A549 treated with DMSO at 1 μM for 4 hours (cell line): ENCODE measurements around the gene IRF2BP1. TPM values are rescaled to one million over a fixed set of nuclear protein-coding genes. Genes with fewer than 3 reads are reported as not detected.

Source experiments
- total RNA-seq: library from RNA; stranded (reverse); fragments of 200-300 nt; extraction: Qiagen RNA extraction; gene quantifications from 5 replicates; pipeline ENCODE4 v1.2.3, GENCODE V29; 2022; ENCODE audit warnings: low read depth

IRF2BP1 gene, protein sequence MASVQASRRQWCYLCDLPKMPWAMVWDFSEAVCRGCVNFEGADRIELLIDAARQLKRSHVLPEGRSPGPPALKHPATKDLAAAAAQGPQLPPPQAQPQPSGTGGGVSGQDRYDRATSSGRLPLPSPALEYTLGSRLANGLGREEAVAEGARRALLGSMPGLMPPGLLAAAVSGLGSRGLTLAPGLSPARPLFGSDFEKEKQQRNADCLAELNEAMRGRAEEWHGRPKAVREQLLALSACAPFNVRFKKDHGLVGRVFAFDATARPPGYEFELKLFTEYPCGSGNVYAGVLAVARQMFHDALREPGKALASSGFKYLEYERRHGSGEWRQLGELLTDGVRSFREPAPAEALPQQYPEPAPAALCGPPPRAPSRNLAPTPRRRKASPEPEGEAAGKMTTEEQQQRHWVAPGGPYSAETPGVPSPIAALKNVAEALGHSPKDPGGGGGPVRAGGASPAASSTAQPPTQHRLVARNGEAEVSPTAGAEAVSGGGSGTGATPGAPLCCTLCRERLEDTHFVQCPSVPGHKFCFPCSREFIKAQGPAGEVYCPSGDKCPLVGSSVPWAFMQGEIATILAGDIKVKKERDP
- 22.0 to 39.1 TPM (median 34.5 TPM) in 5 replicates for total RNA-seq

DNA sequence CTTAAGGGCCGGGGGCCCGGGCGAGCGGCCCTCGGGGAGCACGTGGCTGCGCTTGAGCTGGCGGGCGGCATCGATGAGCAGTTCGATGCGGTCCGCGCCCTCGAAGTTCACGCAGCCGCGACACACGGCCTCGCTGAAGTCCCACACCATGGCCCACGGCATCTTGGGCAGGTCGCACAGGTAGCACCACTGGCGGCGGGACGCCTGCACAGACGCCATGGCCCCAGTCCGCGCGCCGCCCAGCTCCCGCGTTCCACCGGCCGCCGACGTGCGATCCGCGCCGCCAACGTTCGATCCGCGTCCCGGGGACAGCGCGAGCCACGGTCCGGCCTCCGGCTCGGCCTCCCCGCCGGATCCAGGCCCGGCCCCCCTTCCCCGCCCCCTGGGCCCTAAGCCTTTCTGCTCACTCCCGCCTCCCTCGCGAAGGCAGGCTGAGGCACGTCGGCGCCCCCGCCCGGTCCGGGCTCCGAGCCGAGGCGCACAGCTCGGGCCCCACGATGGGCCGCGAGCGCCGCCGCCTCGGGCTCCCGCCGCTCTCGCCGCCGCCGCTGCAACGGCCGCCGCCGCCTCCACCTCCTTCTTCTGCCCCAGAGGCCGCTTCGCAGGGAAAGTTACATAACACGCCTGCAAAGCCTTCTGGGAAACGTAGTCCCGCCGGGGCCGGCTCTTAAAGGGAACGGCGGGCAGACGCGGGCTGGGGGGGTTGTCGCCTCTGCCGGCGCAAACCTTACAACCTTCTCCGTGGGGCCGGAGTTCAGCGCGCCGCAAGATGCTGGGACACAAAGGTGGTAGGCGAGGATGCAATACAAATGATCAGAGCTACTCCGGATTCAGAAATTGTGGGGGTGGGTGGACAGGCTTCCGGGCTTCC lies at the start of gene IRF2BP1:
IRF2BP1 (minus strand) TSS at position 586 of the 871 bp plus-strand sequence; CDS start at position 219, 367 bp downstream.

DNA sequence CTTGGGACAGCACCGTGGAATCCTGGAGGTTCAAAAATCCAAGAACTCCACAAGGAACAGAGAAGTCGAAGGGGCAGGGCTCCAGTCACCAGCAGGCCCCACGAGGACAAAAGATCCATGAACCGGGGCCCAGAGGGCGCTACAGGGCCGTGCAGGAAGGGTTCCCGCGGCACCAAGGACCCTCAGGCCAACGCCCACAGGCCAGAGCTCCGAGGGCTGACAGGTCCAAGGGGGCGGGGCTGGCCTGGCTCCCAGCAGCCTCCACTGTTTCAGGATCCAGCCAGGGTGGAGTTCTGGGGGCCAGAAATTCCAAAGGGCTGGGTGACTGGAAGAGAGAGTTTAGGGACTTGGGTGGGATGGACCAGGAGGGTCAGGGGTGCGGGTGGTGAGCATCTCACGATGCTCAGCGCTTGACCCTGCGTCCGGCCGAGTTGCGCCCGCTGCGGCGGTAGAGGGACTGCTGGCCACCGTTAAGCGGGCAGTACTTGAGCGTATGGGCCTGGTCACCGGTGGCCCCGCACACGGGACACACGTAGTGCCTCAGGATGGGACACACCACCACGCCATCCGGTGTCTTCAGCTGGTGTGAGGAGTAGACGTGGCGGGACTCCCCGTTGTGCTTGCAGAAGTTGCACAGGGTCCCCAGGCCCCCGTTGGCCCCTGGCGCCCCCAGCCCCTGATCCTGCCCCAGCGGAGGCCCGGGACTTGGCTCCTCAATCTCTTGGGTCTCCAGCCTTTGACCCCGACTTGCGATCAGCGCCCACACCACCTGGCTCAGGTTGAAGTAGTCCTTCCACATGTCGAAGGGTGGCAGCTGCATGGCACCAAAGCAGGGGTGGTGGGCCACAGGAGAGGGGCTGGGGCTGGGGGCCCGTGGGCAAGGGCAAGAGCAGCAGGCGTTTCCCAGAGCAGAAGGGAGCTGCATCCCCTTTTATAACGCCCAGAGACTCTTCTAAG lies 28.2 kb upstream of the IRF2BP1 start, which contains the start of gene NANOS2:
NANOS2 (minus strand) TSS at position 905 of the 957 bp plus-strand sequence; CDS start at position 820, 85 bp downstream.

DNA sequence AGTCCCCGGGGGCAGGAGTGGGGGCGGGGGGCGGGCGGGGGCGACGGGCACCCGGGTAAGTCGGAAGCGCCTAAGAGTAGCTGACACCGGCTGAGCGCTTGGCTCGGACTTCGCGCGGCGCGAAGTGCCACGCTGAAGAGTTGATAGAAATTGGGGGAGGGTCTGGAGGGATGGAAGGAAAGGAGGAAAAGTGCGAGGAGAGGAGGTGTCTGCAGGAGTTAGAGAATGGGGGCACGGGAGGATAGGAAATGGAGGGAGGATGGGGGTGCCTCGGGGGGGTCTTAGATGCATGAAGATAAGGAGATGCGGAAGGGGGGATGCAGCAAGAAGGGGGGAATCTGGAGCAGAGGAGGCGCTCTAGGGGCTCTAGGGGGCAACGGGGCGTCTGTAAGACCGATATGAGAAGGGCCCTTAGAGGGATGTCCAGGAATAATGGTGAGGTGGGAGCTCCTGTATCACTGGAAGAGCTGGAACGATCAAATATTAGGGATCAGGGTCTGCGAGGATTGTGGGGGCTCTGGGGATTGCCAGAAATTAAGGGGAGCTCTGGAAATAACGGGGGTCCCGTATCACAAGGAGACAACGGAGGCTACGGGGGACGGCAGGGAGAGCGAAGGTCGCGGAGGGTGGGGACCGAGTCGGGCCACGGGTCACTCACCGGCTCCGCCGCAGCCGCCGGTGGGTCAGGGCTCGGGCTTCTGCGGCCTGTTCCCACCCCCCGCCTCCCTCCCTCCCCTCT lies 16.1 kb upstream of the IRF2BP1 start, which contains the start of gene MYPOP:
MYPOP (minus strand) TSS at position 702 of the 739 bp plus-strand sequence. CDS start 840 bp downstream, outside the sequence.

DNA sequence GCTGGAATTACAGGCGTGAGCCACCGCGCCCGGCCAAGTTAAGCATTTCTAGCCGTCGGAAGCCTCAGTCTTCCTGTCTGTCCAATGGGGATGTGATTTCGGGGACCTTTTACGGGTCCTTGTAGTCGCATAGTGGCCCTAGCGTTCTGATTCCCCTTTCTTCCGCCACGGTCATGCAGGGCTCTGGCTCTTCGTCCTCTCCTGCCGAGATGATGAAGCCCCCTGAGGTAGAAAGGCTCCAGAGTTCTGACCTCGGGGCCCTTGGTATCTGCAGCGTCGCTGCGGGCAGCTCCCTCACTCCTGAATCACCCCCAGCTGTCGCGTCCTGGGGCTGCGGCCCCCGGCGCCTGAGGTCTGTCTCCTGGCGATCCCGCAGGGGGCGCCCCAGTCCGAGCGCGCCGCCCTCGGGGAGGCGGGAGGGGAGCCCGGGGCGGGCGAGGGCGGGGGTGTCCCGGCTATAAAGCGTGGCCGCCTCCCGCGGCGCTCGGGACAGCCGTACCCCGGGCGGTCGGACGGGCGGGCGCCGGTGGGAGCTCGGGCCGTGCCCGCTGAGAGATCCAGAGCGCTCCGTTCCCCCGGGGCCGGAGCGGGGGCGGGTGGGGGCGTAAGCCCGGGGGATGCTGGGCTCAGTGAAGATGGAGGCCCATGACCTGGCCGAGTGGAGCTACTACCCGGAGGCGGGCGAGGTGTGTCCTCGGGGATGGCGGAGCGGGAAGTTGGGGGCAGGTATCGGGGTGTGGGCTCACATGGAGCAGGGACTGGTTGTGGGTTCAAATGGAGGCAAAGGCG lies 21.9 kb downstream of the IRF2BP1 start, which contains the start of gene FOXA3:
FOXA3 (plus strand) TSS at position 487 of the 789 bp plus-strand sequence; CDS start at position 618, 131 bp downstream.

DNA sequence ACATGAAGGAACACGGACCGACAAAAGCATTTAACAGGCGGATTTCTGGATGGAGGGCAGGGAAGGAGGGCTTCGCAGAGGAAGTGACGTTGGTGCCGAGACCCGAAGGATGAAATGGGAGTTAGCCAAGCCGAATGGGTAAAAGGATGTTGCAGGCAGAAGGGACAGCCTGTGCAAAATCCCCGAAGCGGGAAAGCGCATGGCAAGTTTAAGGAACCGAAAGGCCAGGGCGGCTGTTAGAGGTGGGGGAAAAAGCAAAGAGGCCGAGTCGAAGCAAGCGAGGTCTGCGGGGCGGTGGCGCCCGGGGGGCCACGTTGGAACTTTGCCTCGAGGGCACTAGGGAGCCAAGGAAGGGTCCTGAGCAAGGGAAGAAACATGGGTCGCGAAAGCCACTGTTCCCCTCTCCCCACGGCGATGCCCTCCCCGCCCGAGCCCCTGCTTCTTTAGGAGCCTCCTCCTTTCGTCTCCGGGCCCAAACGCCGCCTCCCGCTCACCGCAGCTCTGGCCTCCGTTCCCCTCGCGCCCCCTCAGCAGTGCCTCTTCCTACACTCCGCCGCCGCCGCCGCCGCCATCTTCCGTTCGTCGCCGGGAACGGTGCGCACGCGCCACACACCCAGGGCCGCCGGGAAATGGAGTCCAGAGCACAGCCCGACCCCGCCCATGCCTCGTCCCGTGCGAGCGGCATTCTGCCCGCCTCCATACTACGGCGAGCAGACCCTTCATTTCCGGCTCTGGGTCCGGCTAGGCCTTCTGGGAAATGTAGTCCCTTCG lies 23.2 kb downstream of the IRF2BP1 start, which contains the start of gene SYMPK:
SYMPK (minus strand) TSS at position 584 of the 771 bp plus-strand sequence. CDS start 8,652 bp downstream, outside the sequence.

Other genes starting within 250 kb of the IRF2BP1 start
- 20.5 to 26.3 TPM (median 23.3 TPM) in 5 replicates for gene EML2, start 246.7 kb downstream of the IRF2BP1 start, total RNA-seq
- 2.2 to 3.4 TPM (median 2.9 TPM) in 5 replicates for gene GIPR, start 217.9 kb downstream of the IRF2BP1 start, total RNA-seq
- gene SNRPD2, start 194.2 kb downstream of the IRF2BP1 start, total RNA-seq: 748 to 924 TPM (median 768 TPM) in 5 replicates
- 8.4 to 10.0 TPM (median 9.2 TPM) in 5 replicates for gene QPCTL, start 193.5 kb downstream of the IRF2BP1 start, total RNA-seq
- gene FBXO46, start 155.2 kb downstream of the IRF2BP1 start, total RNA-seq: 9.4 to 12.7 TPM (median 10.2 TPM) in 5 replicates
- 0.06 to 0.07 TPM (median 0.07 TPM) in 3 of 5 replicates, not detected in the others for gene MEIOSIN, start 152.7 kb downstream of the IRF2BP1 start, total RNA-seq
- gene SIX5, start 116.9 kb downstream of the IRF2BP1 start, total RNA-seq: 19.5 to 36.3 TPM (median 30.2 TPM) in 5 replicates
- gene DMPK, start 103.7 kb downstream of the IRF2BP1 start, total RNA-seq: 41.5 to 59.1 TPM (median 51.1 TPM) in 5 replicates
- gene DMWD, start 93.3 kb downstream of the IRF2BP1 start, total RNA-seq: 27.0 to 40.1 TPM (median 36.3 TPM) in 5 replicates
- 0.03 TPM in 1 of 5 replicates, not detected in the others for gene RSPH6A, start 70.8 kb downstream of the IRF2BP1 start, total RNA-seq
- 58.7 to 84.9 TPM (median 75.0 TPM) in 5 replicates for gene SYMPK, start 23.0 kb downstream of the IRF2BP1 start, total RNA-seq
- 0.54 to 1.1 TPM (median 1.0 TPM) in 5 replicates for gene FOXA3, start 21.8 kb downstream of the IRF2BP1 start, total RNA-seq
- gene MYPOP, start 16.5 kb upstream of the IRF2BP1 start, total RNA-seq: 5.3 to 10.7 TPM (median 9.4 TPM) in 5 replicates
- gene NANOS2, start 28.6 kb upstream of the IRF2BP1 start, total RNA-seq: not detected in 5 replicates
- gene NOVA2, start 87.7 kb upstream of the IRF2BP1 start, total RNA-seq: 0.08 to 0.13 TPM (median 0.12 TPM) in 5 replicates
- 4.3 to 5.6 TPM (median 4.8 TPM) in 5 replicates for gene CCDC61, start 109.3 kb upstream of the IRF2BP1 start, total RNA-seq
- not detected in 5 replicates for gene PGLYRP1, start 136.9 kb upstream of the IRF2BP1 start, total RNA-seq
- gene IGFL4, start 154.9 kb upstream of the IRF2BP1 start, total RNA-seq: 0.30 to 0.87 TPM (median 0.66 TPM) in 5 replicates
- gene IGFL3, start 238.5 kb upstream of the IRF2BP1 start, total RNA-seq: 0.17 to 0.53 TPM (median 0.23 TPM) in 4 of 5 replicates, not detected in the other